ENCODE data around the gene EMC9. TPM values are rescaled to one million over a fixed set of nuclear protein-coding genes. Genes with fewer than 3 reads are reported as not detected.

EMC9 gene
- total RNA-seq, 1 experiment from 2014 or later, result 49.2 TPM

GRCh38 chr14:24138396-24139271 is 2.8 kb downstream of the EMC9 start:
- no peaks in the 10 kb centered on the region for H3K9me3 Mint-ChIP-seq (ENCODE audit: unreplicated experiment)
- no peaks in the 10 kb centered on the region for H3K27me3 Mint-ChIP-seq (ENCODE audit: insufficient read depth, unreplicated experiment)
- POLR2A ChIA-PET, result interaction anchor here (0.7 to 12.5 kb wide), 3 partner anchors 8 to 158 kb away, joined by 3 to 252 read pairs (median 68); partner anchors contain the start of genes DCAF11, NRL, PSME2 and RNF31
- peaks cover 26% of the 10 kb centered on the region for H3K36me3 Mint-ChIP-seq (ENCODE audit: insufficient read depth, unreplicated experiment)
- CTCF ChIA-PET, result interaction anchor here (0.5 to 2.4 kb wide), 5 partner anchors 22 to 161 kb away, joined by 3 to 12 read pairs (median 3); partner anchors contain the start of genes DCAF11 and IRF9
- peaks cover 30% of the 10 kb centered on the region for H3K4me1 Mint-ChIP-seq (ENCODE audit: insufficient read depth, unreplicated experiment)
- intact Hi-C loops (cut with micrococcal nuclease), result no loop called here
- H3K27ac Mint-ChIP-seq (ENCODE audit: low read depth, unreplicated experiment), result peak overlapping the region; percentile 59
- peak overlapping the region; percentile 93 for H3K4me3 Mint-ChIP-seq (ENCODE audit: unreplicated experiment)
- DNase-seq (ENCODE audit: unreplicated experiment), result no peak
- TF ChIP-seq CTCF (IDR thresholded peaks at IDR 0.05; ENCODE audit: unreplicated experiment), result no peak
- TSS peak; percentile 73 for BruUV-seq (replicated peaks)

GRCh38 chr14:24137529-24138395 is 3.6 kb downstream of the EMC9 start:
- H3K36me3 Mint-ChIP-seq (ENCODE audit: insufficient read depth, unreplicated experiment), result peaks cover 26% of the 10 kb centered on the region
- no peaks in the 10 kb centered on the region for H3K27me3 Mint-ChIP-seq (ENCODE audit: insufficient read depth, unreplicated experiment)
- ChIA-PET POLR2A (interaction anchor here (0.9 to 12.5 kb wide), 7 partner anchors 9 to 136 kb away, joined by 3 to 252 read pairs (median 6); partner anchors contain the start of genes CHMP4A, DCAF11, IPO4 and NRL), CTCF (interaction anchor here (0.6 to 2.4 kb wide), 6 partner anchors 9 to 170 kb away, joined by 3 to 12 read pairs (median 5); partner anchors contain the start of genes CIDEB, DCAF11, IRF9 and RNF31)
- H3K9me3 Mint-ChIP-seq (ENCODE audit: unreplicated experiment), result no peaks in the 10 kb centered on the region
- intact Hi-C loops (cut with micrococcal nuclease), result no loop called here
- H3K4me3 Mint-ChIP-seq (ENCODE audit: unreplicated experiment), result peak overlapping the region; percentile 75
- no TSS peak for BruUV-seq (replicated peaks)
- no peak for DNase-seq (ENCODE audit: unreplicated experiment)
- no peak for TF ChIP-seq CTCF (IDR thresholded peaks at IDR 0.05; ENCODE audit: unreplicated experiment)
- peaks cover 35% of the 10 kb centered on the region for H3K4me1 Mint-ChIP-seq (ENCODE audit: insufficient read depth, unreplicated experiment)
- peak overlapping the region; percentile 86 for H3K27ac Mint-ChIP-seq (ENCODE audit: low read depth, unreplicated experiment)

GRCh38 chr14:24136684-24137528 is 4.5 kb downstream of the EMC9 start:
- no TSS peak for BruUV-seq (replicated peaks)
- Mint-ChIP-seq H3K9me3 (ENCODE audit: unreplicated experiment) (no peaks in the 10 kb centered on the region), H3K4me3 (ENCODE audit: unreplicated experiment) (peak overlapping the region; percentile 75), H3K4me1 (ENCODE audit: insufficient read depth, unreplicated experiment) (peaks cover 41% of the 10 kb centered on the region), H3K27me3 (ENCODE audit: insufficient read depth, unreplicated experiment) (no peaks in the 10 kb centered on the region), H3K36me3 (ENCODE audit: insufficient read depth, unreplicated experiment) (peaks cover 26% of the 10 kb centered on the region), H3K27ac (ENCODE audit: low read depth, unreplicated experiment) (peak overlapping the region; percentile 86)
- ChIA-PET CTCF (interaction anchor here (0.6 to 1.8 kb wide), 8 partner anchors 8 to 232 kb away, joined by 3 to 9 read pairs (median 4); partner anchors contain the start of genes CIDEB, DCAF11 and RNF31), POLR2A (interaction anchor here (0.7 to 12.5 kb wide), 17 partner anchors 10 to 816 kb away, joined by 3 to 252 read pairs (median 6); partner anchors contain the start of genes AP1G2, CHMP4A, DCAF11 and GMPR2)
- no peak for DNase-seq (ENCODE audit: unreplicated experiment)
- intact Hi-C loops (cut with micrococcal nuclease), result no loop called here
- TF ChIP-seq CTCF (IDR thresholded peaks at IDR 0.05; ENCODE audit: unreplicated experiment), result no peak

All from MCF 10A (cell line).